Hematopoietic multipotent progenitor cell (in vitro differentiated cells): ENCODE results near the gene LRRC43. TPM values are rescaled to one million over a fixed set of nuclear protein-coding genes. Genes with fewer than 3 reads are reported as not detected.
A peak's percentile ranks its signal among the peaks of the same experiment; 100 is the strongest.
"Not testable (repeated sequence)": the region's sequence is repeated elsewhere in the genome, so short reads cannot be mapped to it uniquely, and the experiment has no call there.

Experiments
- DNase-seq, 3 donors: peaks; one replicate each; pipeline ENCODE4 v3.0.0-alpha.2; 2011 to 2015; ENCODE audit warnings: low read depth in 2 of 3, low spot score in 2 of 3
- total RNA-seq: library from RNA; depleted of rRNA; stranded (reverse); fragments of >200 nt; gene quantifications from one replicate; pipeline ENCODE4 v1.2.3, GENCODE V29; 2012

LRRC43 gene
- total RNA-seq, 1 donor, result 1.1 TPM

GRCh38 chr12:122190842-122191668 is 8.1 kb downstream of the LRRC43 start:
- peak in 2 of 3 donors; percentile 67 to 82 for DNase-seq

- no peak for DNase-seq
Observed at GRCh38 chr12:122192441-122192840, 9.5 kb downstream of the LRRC43 start.

DNA sequence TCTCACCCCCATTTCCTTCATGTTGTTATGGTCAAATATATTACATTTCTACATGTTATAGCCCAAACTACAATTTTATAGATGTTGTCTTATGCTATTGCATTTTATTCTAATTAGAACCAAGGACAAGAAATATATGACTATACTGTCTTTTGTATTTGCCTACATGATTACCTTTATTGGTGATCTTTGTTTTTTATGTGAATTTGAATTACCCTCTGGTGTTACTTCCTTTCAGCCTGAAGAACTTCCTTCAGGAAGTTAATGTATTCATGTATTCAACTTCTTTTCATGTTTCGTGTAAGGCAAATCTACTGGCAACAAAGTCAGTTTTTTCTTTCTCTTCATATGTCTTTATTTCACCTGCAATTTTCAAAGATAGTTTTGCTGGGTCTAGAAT is 11.9 kb downstream of the LRRC43 start:
- no peak for DNase-seq

DNA sequence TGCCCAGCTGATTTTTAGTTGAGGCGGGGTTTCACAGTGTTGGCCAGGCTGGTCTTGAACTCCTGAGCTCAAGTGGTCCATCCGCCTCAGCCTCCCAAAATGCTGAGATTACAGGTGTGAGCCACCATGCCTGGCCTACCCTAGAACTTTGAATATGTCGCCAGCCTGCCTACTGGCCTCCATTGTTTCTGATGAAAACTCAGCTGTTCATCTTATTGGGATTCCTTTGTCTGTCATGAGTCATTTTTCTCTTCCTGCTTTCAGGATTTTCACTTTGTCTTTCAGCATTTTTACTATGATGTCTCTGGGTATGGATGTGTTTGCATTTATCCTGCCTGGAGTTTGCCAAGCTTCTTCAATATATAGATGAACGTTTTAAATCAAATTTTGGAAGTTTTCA is 12.5 kb downstream of the LRRC43 start:
- DNase-seq, result no peak

DNA sequence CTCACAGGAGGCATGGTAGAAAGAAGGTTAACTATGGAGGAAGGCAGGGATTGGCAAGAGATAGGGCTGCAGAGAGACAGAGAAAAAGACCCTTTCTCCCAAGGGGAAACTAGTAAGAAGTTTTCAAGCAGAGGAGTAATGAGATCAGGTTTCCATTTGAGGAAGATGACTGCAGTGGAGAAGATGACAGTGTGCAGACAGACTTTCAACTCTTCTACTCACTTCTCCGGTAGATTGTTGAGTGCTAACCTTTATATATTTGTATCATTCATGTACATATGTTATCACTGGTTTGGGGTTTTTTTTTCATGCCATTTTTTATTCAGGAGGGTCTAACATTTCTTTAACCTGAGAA is 14.7 kb downstream of the LRRC43 start:
- no peak for DNase-seq

DNA sequence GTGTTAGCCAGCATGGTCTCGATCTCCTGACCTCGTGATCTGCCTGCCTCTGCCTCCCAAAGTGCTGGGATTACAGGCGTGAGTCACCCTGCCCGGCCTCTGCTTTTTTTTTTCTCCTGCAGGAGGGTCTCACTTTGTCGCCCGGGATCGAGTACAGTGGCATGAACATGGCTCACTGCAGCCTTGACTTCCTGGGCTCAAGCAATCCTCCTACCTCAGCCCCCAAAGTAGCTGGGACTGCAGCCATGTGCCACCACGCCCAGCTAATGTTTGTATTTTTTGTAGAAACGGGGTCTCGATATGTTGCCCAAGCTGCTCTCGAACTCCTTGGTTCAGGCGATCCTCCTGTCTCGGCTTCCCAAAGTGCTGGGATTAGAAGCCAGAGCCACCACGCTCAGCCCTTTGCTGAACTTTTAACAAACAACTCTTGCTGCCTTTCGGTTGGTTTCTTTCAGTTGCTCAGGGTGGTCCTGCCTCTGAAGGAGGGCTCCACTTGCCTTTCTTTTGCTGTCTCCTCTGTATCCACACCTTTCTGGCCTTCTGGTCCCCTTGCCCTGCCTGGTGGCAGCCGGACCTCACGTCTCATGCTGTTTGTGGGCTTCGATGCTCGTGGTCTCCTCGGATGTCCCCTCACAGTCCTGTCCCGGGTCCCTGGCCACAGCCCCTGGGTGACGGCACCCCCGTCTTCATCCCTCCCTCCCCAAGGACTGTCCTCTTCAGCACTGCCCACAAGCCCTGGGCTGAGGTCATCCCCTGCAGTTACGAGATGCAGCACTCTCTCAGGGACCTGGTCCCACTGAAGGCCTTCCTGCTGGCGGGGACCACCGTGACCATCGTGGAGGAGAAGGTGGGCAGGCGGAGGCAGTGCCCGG is 16.8 kb downstream of the LRRC43 start:
- DNase-seq, result no peak

GRCh38 chr12:122200541-122201175 is 17.7 kb downstream of the LRRC43 start:
- DNase-seq, result no peak

GRCh38 chr12:122201381-122201780 is 18.5 kb downstream of the LRRC43 start:
- DNase-seq, result no peak

GRCh38 chr12:122202017-122202416 is 19.1 kb downstream of the LRRC43 start:
- DNase-seq, result no peak

- DNase-seq, result not testable (repeated sequence)
Observed at GRCh38 chr12:122202811-122203210, 19.9 kb downstream of the LRRC43 start.

GRCh38 chr12:122203301-122204166 is 20.6 kb downstream of the LRRC43 start, which contains the start of gene B3GNT4:
TSS of gene B3GNT4 (plus strand) at chr12:122203709. CDS start at chr12:122204619, 910 bp downstream.
- peak in 2 of 3 donors; percentile 31 to 43 for DNase-seq

- no peak for DNase-seq
Observed at GRCh38 chr12:122204167-122205052, 21.5 kb downstream of the LRRC43 start.

DNA sequence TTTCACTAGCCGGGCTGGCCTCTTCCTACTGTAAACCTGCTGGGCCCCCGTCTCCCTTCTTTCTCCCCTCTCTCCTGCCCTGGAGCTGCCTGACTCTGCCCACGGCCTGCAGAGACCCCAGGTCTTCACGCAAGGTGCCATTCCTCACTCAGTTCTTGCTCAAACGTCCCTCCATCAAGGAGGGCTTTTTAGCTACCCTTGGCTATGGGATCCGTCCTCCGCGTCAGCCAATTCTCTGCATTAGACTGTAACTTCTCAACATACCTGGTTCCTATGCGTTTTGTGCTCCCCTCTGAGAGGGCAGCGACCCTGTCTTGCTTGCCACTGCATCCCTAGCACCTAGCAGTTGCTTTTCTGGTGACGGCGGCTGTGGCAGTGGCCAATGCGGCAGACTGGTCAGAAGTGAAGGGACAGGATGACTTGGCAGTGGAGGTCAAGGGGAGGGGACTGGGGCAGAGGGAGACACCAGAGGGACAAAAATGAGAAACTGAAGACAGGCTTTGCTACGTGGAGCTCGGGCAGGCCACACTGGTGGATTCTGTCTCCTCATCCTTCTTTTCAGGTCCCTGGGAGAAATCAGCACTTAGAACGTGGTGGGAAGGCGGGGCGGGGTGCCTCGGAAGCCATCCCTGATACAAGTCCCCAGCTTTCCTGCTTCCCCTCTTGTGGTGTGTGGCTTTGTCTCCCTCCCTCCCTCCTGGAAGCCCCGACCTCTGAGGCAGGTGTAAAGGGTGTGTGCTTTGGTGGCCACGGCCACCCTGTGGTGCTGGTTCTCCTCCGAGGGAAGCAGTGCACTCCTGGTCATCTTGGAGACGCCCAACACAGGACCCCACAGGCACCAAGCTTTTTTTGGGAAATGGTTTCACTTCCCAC is 22.4 kb downstream of the LRRC43 start:
- DNase-seq, result no peak

- no peak for DNase-seq
Observed at GRCh38 chr12:122206111-122206881, 23.4 kb downstream of the LRRC43 start.

DNA sequence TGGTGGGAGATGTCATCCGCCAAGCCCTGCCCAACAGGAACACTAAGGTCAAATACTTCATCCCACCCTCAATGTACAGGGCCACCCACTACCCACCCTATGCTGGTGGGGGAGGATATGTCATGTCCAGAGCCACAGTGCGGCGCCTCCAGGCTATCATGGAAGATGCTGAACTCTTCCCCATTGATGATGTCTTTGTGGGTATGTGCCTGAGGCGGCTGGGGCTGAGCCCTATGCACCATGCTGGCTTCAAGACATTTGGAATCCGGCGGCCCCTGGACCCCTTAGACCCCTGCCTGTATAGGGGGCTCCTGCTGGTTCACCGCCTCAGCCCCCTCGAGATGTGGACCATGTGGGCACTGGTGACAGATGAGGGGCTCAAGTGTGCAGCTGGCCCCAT is 24.1 kb downstream of the LRRC43 start:
- no peak for DNase-seq

DNA sequence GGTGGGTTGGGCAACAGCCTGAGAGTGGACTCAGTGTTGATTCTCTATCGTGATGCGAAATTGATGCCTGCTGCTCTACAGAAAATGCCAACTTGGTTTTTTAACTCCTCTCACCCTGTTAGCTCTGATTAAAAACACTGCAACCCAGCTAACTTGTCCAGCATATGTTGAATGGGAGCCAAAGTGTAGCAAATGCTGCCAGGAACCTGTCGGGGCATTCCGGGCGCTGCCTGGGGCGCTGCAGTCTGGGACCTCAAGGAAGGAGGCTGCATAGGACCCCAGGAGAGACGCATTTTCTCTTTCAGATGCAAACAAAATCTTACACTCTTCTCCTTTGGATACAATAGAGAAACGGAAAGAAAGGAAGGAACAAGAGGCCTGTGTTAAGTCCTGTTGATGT is 24.5 kb downstream of the LRRC43 start:
- DNase-seq, result no peak

DNA sequence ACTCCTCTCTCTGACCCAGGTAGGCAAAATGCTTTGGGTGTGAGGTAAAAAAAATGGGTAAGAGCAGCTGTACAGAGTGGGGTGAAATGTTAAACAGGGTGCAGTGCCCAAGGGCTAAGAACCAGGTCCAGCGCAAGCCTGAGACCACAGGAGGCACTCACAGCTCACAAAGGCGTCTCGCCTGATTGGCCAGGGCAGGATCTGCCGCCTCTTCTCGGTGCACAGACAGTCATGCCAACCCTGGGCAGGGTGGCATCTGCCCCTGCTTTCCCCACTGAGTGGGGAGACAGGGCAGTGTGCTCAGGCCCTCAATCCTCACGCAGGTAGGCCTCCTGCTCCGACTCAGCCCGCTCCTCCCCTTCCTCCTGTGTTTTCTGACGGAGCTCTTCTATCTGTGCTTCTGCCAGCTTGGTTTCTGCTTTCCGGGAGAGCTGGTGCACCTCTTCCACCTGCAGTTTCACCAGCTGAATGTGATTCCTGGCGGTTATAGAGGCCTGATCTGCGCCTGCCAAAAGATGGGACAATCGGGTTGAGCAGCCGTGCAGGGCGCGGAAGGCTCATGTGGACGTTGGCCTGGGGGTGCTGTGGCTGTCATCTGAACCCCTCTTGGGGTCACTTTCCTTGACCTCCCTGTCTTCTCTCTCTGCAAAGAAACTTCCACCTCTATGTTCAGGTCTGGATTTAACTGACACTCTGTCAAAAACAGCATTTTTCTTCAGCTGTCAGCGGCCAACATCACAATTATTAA is 25.3 kb downstream of the LRRC43 start:
- no peak for DNase-seq
